Anterior cingulate cortex (tissue), 58 donors: ENCODE data around the gene TBX2.

ENCODE experiments used
- DNase-seq, 58 donors: peaks; one replicate each; lab custom pipeline; 2025; lab: John Stamatoyannopoulos, UW

The TBX2 gene

GRCh38 chr17:61368049-61368831 is 31.4 kb upstream of the TBX2 start:
- DNase-seq: no peak

- peak in 1 of 58 donors; percentile 4 for DNase-seq
Measured at GRCh38 chr17:61368832-61369450, 30.7 kb upstream of the TBX2 start.

GRCh38 chr17:61369751-61370150 is 29.9 kb upstream of the TBX2 start:
- DNase-seq: no peak

GRCh38 chr17:61371179-61371578 is 28.5 kb upstream of the TBX2 start:
- DNase-seq: no peak

- DNase-seq: no peak
Measured at GRCh38 chr17:61371606-61372005, 28.0 kb upstream of the TBX2 start.

- DNase-seq: no peak
Measured at GRCh38 chr17:61372436-61372835, 27.2 kb upstream of the TBX2 start.

GRCh38 chr17:61376931-61377838 is 22.5 kb upstream of the TBX2 start:
- DNase-seq: no peak

GRCh38 chr17:61378658-61379456 is 20.8 kb upstream of the TBX2 start:
- DNase-seq: no peak

- DNase-seq: no peak
Measured at GRCh38 chr17:61379457-61380216, 20.0 kb upstream of the TBX2 start.

- DNase-seq: no peak
Measured at GRCh38 chr17:61380217-61380835, 19.3 kb upstream of the TBX2 start.

- peak in 15 of 58 donors; percentile 5 to 34 (median 17) for DNase-seq
Measured at GRCh38 chr17:61380836-61381525, 18.7 kb upstream of the TBX2 start.

- no peak for DNase-seq
Measured at GRCh38 chr17:61381537-61381936, 18.1 kb upstream of the TBX2 start.

- DNase-seq: no peak
Measured at GRCh38 chr17:61382796-61383688, 16.6 kb upstream of the TBX2 start.

GRCh38 chr17:61383689-61384201 is 15.9 kb upstream of the TBX2 start:
- no peak for DNase-seq

- no peak for DNase-seq
Measured at GRCh38 chr17:61384354-61384691, 15.3 kb upstream of the TBX2 start.

- DNase-seq: no peak
Measured at GRCh38 chr17:61384692-61385576, 14.7 kb upstream of the TBX2 start.
